HEK293T (cell line): ENCODE measurements around the gene TAX1BP3.

Experiments
- BHLHE40 ChIP-seq: fragments of 450-650 bp; IDR thresholded peaks from 2 replicates; pipeline ENCODE4 v1.6.1; 2016; ENCODE audit warnings: mild to moderate bottlenecking, moderate library complexity, borderline replicate concordance
- CTBP1 ChIP-seq: fragments of 450-650 bp; IDR thresholded peaks from 2 replicates; pipeline ENCODE4 v1.6.1; 2016; ENCODE audit warnings: borderline replicate concordance
- ELF4 ChIP-seq: fragments of 450-650 bp; IDR thresholded peaks from 2 replicates; pipeline ENCODE4 v1.6.1; 2017; ENCODE audit warnings: antibody characterized with exemption
- FOXA1 ChIP-seq: fragments of 450-650 bp; IDR thresholded peaks from 2 replicates; pipeline ENCODE4 v1.6.1; 2016; ENCODE audit warnings: mild to moderate bottlenecking
- FOXK2 ChIP-seq: fragments of 450-650 bp; IDR thresholded peaks from 2 replicates; pipeline ENCODE4 v1.6.1; 2016; ENCODE audit warnings: mild to moderate bottlenecking
- FOXM1 ChIP-seq: fragments of 450-650 bp; IDR thresholded peaks from 2 replicates; pipeline ENCODE4 v1.6.1; 2017; ENCODE audit warnings: mild to moderate bottlenecking, borderline replicate concordance
- HDGF ChIP-seq: fragments of 450-650 bp; IDR thresholded peaks from 2 replicates; pipeline ENCODE4 v1.6.1; 2017; ENCODE audit warnings: antibody characterized with exemption, borderline replicate concordance
- SP1 ChIP-seq: fragments of 450-650 bp; IDR thresholded peaks from 2 replicates; pipeline ENCODE4 v1.6.1; 2017

- TF ChIP-seq SP1 (no peak), FOXA1 (no peak), HDGF (no peak), FOXK2 (no peak), FOXM1 (no peak), BHLHE40 (no peak), ELF4 (no peak), CTBP1 (no peak)
These were observed 44.6 kb upstream of the TAX1BP3 start for GRCh38 chr17:3712811-3713463.
